ENCODE measurements around the gene RPL36. TPM values are rescaled to one million over a fixed set of nuclear protein-coding genes. Genes with fewer than 3 reads are reported as not detected.
A peak's percentile ranks its signal among the peaks of the same experiment; 100 is the strongest.

Gene RPL36
- polyA plus RNA-seq, 2 of the 4 experiments (the other 2 are of a cell fraction) = 368 to 1,385 TPM

DNA sequence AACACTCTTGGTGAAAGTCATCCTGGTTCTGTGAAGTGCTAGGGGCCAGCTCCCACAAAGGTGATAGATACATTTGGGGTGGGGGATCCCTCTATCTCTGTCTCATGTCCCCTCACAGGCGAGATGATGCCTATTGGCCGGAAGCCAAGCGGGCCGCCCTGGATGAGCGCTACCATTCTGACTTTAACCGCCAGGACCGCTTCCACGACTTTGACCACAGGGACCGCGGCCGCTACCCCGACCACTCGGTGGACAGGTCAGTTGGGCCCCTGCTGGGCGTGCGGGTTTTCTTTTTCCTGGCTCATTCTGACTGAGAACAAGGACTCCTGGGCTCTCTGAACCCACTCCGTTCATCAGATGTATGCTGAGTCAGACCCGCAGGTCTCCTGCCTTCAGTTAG, 26.2 kb upstream of the RPL36 start:
- H3K27ac ChIP-seq = no peak overlapping the region
- H3K9me3 ChIP-seq = no peaks in the 10 kb centered on the region
- WGBS (ENCODE audit: missing lambda C conversion rate) = 91% methylated on average over 17 of the region's 17 CpGs
- ChIA-PET CTCF (no interaction called here), POLR2A (no interaction called here)
- TF ChIP-seq MAFK (IDR thresholded peaks at IDR 0.05; ENCODE audit: partially characterized antibody) = no peak
- TF ChIP-seq CEBPB (IDR thresholded peaks at IDR 0.05) = no peak
- TF ChIP-seq, protein P1, sequence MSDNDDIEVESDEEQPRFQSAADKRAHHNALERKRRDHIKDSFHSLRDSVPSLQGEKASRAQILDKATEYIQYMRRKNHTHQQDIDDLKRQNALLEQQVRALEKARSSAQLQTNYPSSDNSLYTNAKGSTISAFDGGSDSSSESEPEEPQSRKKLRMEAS (IDR thresholded peaks at IDR 0.05) = no peak
- no peak for TF ChIP-seq RARB (CRISPR knock-in tag; IDR thresholded peaks at IDR 0.05)
- no peak for TF ChIP-seq TFCP2L1 (CRISPR knock-in tag; IDR thresholded peaks at IDR 0.05)
- TF ChIP-seq FOXS1 (CRISPR knock-in tag; IDR thresholded peaks at IDR 0.05) = no peak
- no peak for TF ChIP-seq EHMT2 (IDR thresholded peaks at IDR 0.05; ENCODE audit: low read depth)
- no peak for TF ChIP-seq RFX5 (IDR thresholded peaks at IDR 0.05)
- no peak for TF ChIP-seq CBX8 (IDR thresholded peaks at IDR 0.05)
- TF ChIP-seq, protein P2, sequence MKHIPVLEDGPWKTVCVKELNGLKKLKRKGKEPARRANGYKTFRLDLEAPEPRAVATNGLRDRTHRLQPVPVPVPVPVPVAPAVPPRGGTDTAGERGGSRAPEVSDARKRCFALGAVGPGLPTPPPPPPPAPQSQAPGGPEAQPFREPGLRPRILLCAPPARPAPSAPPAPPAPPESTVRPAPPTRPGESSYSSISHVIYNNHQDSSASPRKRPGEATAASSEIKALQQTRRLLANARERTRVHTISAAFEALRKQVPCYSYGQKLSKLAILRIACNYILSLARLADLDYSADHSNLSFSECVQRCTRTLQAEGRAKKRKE (CRISPR knock-in tag; IDR thresholded peaks at IDR 0.05; ENCODE audit: low read depth) = no peak
- TF ChIP-seq HOXA7 (CRISPR knock-in tag; IDR thresholded peaks at IDR 0.05) = no peak
- H3K4me3 ChIP-seq = no peak overlapping the region
- ATAC-seq = no peak
- H3K4me2 ChIP-seq = no peak overlapping the region
- DNase-seq (ENCODE audit: low read depth in 1 of 2, low spot score in 1 of 2) = no peak
- peaks cover 14% of the 10 kb centered on the region for H3K4me1 ChIP-seq
- FAIRE-seq = no peak

DNA sequence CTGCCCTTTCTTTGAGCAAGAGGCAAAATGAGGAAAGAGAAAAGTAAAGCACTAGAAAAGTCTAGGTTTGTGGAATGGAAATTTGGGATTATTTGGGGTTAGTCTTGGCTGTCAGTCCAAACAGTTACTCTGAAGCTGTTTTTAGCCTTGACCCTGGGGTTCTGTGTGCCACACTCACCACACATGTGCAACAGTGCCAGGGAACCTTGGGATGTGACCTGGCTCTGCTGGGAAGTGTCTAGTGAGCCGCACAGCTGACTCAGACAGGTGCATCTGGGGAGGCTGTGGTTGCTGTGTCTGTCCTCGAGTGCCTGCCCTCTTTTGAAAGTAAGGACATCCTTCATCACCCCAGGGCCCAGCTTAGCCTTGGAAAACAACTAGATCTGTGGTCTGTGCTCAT, 25.6 kb upstream of the RPL36 start:
- TF ChIP-seq SREBF2 (IDR thresholded peaks at IDR 0.05) = no peak
- no peak for TF ChIP-seq GATA3 (IDR thresholded peaks at IDR 0.05; ENCODE audit: borderline replicate concordance)
- no peak for TF ChIP-seq NR3C1 (IDR thresholded peaks at IDR 0.05)
- TF ChIP-seq JUN (IDR thresholded peaks at IDR 0.05) = no peak
- no peak for FAIRE-seq
- Histone ChIP-seq H3K4me1 (peaks cover 14% of the 10 kb centered on the region), H3K4me2 (no peak overlapping the region), H3K4me3 (no peak overlapping the region), H3K27ac (no peak overlapping the region), H3K9me3 (no peaks in the 10 kb centered on the region)
- ChIA-PET CTCF (interaction anchor here (1.6 to 1.7 kb wide), 2 partner anchors 12 to 25 kb away, joined by 4 to 6 read pairs; no protein-coding TSS in a partner anchor), POLR2A (no interaction called here)
- no peak for DNase-seq (ENCODE audit: low read depth in 1 of 2, low spot score in 1 of 2)
- no peak for ATAC-seq
- WGBS (ENCODE audit: missing lambda C conversion rate) = 75% methylated on average over 2 of the region's 2 CpGs

DNA sequence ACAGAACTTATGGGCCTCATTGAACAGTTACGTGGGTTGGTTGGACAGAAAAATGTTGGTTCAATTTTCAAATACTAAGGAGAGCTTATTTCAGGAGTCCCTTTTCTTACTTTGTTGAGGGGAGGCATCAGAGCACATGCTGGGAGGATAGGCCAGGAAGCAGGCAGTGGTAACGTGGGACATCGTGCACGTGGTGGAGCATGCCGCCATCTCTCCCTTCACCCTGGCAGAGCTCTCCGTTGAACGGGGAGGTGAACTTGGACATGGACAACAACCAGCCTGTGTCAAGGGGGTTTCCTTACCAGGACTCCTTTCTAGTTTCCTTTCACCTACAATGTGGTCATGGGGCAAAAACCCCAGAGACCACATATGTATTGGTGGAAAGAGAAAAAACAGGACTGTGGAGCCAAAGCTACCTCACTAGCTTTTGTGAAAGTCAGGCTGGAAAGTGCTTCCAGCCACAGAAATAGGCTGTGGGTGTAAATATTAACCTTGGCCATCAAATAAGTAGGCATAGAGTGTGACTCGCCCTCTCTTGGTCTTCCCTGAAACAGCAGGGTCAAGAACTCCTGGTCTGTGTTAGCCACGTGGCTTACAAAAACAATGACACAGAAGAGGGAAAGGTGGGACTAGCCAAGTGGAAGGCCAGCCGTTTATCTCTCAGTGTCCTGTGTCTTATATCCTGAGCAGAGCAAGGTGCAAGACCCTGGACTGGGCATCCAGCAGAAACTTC, 24.1 kb upstream of the RPL36 start:
- WGBS (ENCODE audit: missing lambda C conversion rate) = 52% methylated on average over 10 of the region's 10 CpGs
- Histone ChIP-seq H3K4me3 (no peak overlapping the region), H3K27ac (no peak overlapping the region), H3K9me3 (no peaks in the 10 kb centered on the region), H3K4me2 (no peak overlapping the region), H3K4me1 (peaks cover 14% of the 10 kb centered on the region)
- peak; percentile 58 to 68 for DNase-seq (ENCODE audit: low read depth in 1 of 2, low spot score in 1 of 2)
- no peak for FAIRE-seq
- TF ChIP-seq, protein P3, sequence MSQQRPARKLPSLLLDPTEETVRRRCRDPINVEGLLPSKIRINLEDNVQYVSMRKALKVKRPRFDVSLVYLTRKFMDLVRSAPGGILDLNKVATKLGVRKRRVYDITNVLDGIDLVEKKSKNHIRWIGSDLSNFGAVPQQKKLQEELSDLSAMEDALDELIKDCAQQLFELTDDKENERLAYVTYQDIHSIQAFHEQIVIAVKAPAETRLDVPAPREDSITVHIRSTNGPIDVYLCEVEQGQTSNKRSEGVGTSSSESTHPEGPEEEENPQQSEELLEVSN (IDR thresholded peaks at IDR 0.05; ENCODE audit: borderline replicate concordance, low read depth) = no peak
- TF ChIP-seq, protein P4, sequence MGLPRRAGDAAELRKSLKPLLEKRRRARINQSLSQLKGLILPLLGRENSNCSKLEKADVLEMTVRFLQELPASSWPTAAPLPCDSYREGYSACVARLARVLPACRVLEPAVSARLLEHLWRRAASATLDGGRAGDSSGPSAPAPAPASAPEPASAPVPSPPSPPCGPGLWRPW (IDR thresholded peaks at IDR 0.05) = no peak
- TF ChIP-seq, protein P1 (IDR thresholded peaks at IDR 0.05) = peak; percentile 63; the same call in 1 of the 2 replicates
- ChIA-PET POLR2A (interaction anchor here (1.0 kb wide), 1 partner anchor 9 kb away, joined by 3 read pairs; no protein-coding TSS in a partner anchor), CTCF (interaction anchor here (1.6 to 1.7 kb wide), 2 partner anchors 11 to 24 kb away, joined by 4 to 6 read pairs; no protein-coding TSS in a partner anchor)
- peak; percentile 77 to 86; a peak in 5 of 6 replicates for ATAC-seq
